Stomach (tissue), 9 donors: ENCODE results near the gene CCDC148. TPM values are rescaled to one million over a fixed set of nuclear protein-coding genes. Genes with fewer than 3 reads are reported as not detected.

Experiments
- DNase-seq, 2 donors: peaks; one replicate each; pipeline versions ENCODE4 v3.0.0 to v3.0.0-alpha.2; 2013 to 2019
- H3K27ac ChIP-seq, 5 donors: fragments of 200-600 bp in 4 of 5; sonication (generic) in 4 of 5; one replicate each; pipeline ENCODE4 v1.5.1; 2013 to 2019; ENCODE audit warnings: mild to moderate bottlenecking in 1 of 5, moderate library complexity in 1 of 5
- H3K27me3 ChIP-seq, 3 donors: fragments of 200-600 bp; sonication (generic); one replicate each; pipeline ENCODE4 v1.5.1; 2017 to 2019; ENCODE audit warnings: mixed run types in 1 of 3
- H3K36me3 ChIP-seq, 4 donors: fragments of 200-600 bp; sonication (generic); 1 replicate in 3 of 4; 2 replicates in 1 of 4; pipeline ENCODE4 v1.5.1; 2016 to 2019
- H3K4me1 ChIP-seq, 4 donors: fragments of 200-600 bp; sonication (generic); one replicate each; pipeline ENCODE4 v1.5.1; 2016 to 2019
- H3K4me3 ChIP-seq, 4 donors: fragments of 200-600 bp; sonication (generic) in 3 of 4; one replicate each; pipeline ENCODE4 v1.5.1; 2016 to 2019; ENCODE audit warnings: mild to moderate bottlenecking in 1 of 4
- H3K9me3 ChIP-seq, 4 donors: fragments of 200-600 bp; sonication (generic); one replicate each; pipeline ENCODE4 v1.5.1; 2016 to 2019
- CTCF ChIP-seq, 7 experiments: fragments of 450-650 bp in 4 of 7; fragments of 200-600 bp in 3 of 7; sonication (generic) in 3 of 7; IDR thresholded peaks; one replicate each; pipeline ENCODE4 v1.5.1; 2016 to 2019; ENCODE audit warnings: antibody characterized with exemption in 7 of 7, control low read depth in 2 of 7, mild to moderate bottlenecking in 1 of 7
- EP300 ChIP-seq: sonication (generic); formaldehyde crosslinking; IDR thresholded peaks from one replicate; pipeline ENCODE4 v1.6.1; 2017; ENCODE audit warnings: antibody characterized with exemption
- POLR2A ChIP-seq, 4 donors: fragments of 450-650 bp; IDR thresholded peaks; one replicate each; pipeline ENCODE4 v1.6.1; 2016; ENCODE audit warnings: antibody characterized with exemption in 4 of 4, control low read depth in 2 of 4, mild to moderate bottlenecking in 1 of 4, moderate library complexity in 1 of 4
- POLR2AphosphoS5 ChIP-seq, 3 donors: sonication (generic); formaldehyde crosslinking; IDR thresholded peaks; one replicate each; pipeline ENCODE4 v1.6.1; 2016; ENCODE audit warnings: antibody characterized with exemption in 3 of 3
- WGBS, 5 donors: extraction: QIAGEN DNeasy Blood & Tissue Kit in 3 of 5; methylation state at CpG; one replicate each; pipeline versions ENCODE4 v1.1.5 to v1.1.7; 2013 to 2018; 5-methylcytosine and 5-hydroxymethylcytosine counted together
- intact Hi-C: fragments of 100-400 bp; cut with DNase I; formaldehyde crosslinking; loops from one replicate; pipeline ENCODE4 v1.15.1; 2023; ENCODE audit warnings: low total_unique reads
- polyA plus RNA-seq, 3 donors: library from polyadenylated mRNA; stranded (reverse); fragments of 200-250 nt; gene quantifications; one replicate each; pipeline ENCODE4 v1.2.3, GENCODE V29; 2013
- total RNA-seq, 5 donors: library from RNA; depleted of rRNA; stranded (reverse); fragments of >200 nt; gene quantifications; one replicate each; pipeline versions ENCODE4 v1.1.0 to v1.2.3, GENCODE V29; 2014 to 2016
- donor health status: healthy with polysubstance abuse.
- donor health status: Bipolar disorder and iron deficiency.
- donor health status: healthy.

The CCDC148 gene
- total and polyA plus RNA-seq, 8 donors, result 0.25 to 1.3 (median 0.43) TPM; not detected in 5

GRCh38 chr2:158467248-158467647, 10.7 kb upstream of the CCDC148 start:
- Histone ChIP-seq H3K36me3 (peaks cover 0 to 15% (median 4%) of the 10 kb centered on the region in 4 donors), H3K27ac (no peak overlapping the region), H3K9me3 (no peaks in the 10 kb centered on the region), H3K4me1 (peaks cover 0 to 9% (median 3%) of the 10 kb centered on the region in 4 donors), H3K27me3 (no peaks in the 10 kb centered on the region), H3K4me3 (no peak overlapping the region)
- WGBS, 5 donors, result 91 to 99% (median 96%) methylated on average over 4 of the region's 4 CpGs
- intact Hi-C loops, result no loop called here
- no peak for TF ChIP-seq EP300
- no peak for DNase-seq

GRCh38 chr2:158464426-158465281, 8.1 kb upstream of the CCDC148 start:
- TF ChIP-seq CTCF (IDR thresholded peaks at IDR 0.05) (peak in 2 of 7 experiments; percentile 21 to 41), EP300 (no peak)
- Histone ChIP-seq H3K4me1 (peaks cover 0 to 32% (median 19%) of the 10 kb centered on the region in 4 donors), H3K27ac (no peak overlapping the region), H3K4me3 (no peak overlapping the region), H3K27me3 (no peaks in the 10 kb centered on the region), H3K9me3 (no peaks in the 10 kb centered on the region), H3K36me3 (peaks cover 0 to 5% (median 0%) of the 10 kb centered on the region in 4 donors)
- 83 to 90% (median 86%) methylated on average over 4 of the region's 4 CpGs for WGBS, 5 donors
- intact Hi-C loops, result no loop called here
- DNase-seq, result peak in 1 of 2 donors; percentile 26

- TF ChIP-seq POLR2AphosphoS5 (IDR thresholded peaks at IDR 0.05) (no peak), CTCF (IDR thresholded peaks at IDR 0.05) (no peak), EP300 (no peak), POLR2A (IDR thresholded peaks at IDR 0.05) (no peak)
- intact Hi-C loops, result no loop called here
- WGBS, 5 donors, result 87 to 94% (median 89%) methylated on average over 6 of the region's 6 CpGs
Measured at GRCh38 chr2:158463496-158464095, 7.0 kb upstream of the CCDC148 start.

GRCh38 chr2:158460632-158461297, 4.2 kb upstream of the CCDC148 start:
- intact Hi-C loops, result no loop called here
- Histone ChIP-seq H3K36me3 (no peaks in the 10 kb centered on the region), H3K27ac (peak overlapping the region in 1 of 5 donors; percentile 15), H3K9me3 (no peaks in the 10 kb centered on the region), H3K4me1 (peaks cover 4 to 57% (median 42%) of the 10 kb centered on the region in 4 donors), H3K4me3 (no peak overlapping the region), H3K27me3 (no peaks in the 10 kb centered on the region)
- TF ChIP-seq EP300, result no peak
- no peak for TF ChIP-seq CTCF (IDR thresholded peaks at IDR 0.05)
- TF ChIP-seq POLR2A (IDR thresholded peaks at IDR 0.05), result no peak
- no peak for TF ChIP-seq POLR2AphosphoS5 (IDR thresholded peaks at IDR 0.05)
- DNase-seq, result peak in 1 of 2 donors; percentile 26
- WGBS, 5 donors, result 34 to 54% (median 46%) methylated on average over 3 of the region's 3 CpGs

More at GRCh38 chr2:158463496-158464095, 7.0 kb upstream of the CCDC148 start:
- Histone ChIP-seq H3K36me3 (no peaks in the 10 kb centered on the region), H3K4me1 (peaks cover 0 to 43% (median 26%) of the 10 kb centered on the region in 4 donors), H3K4me3 (no peak overlapping the region), H3K27ac (no peak overlapping the region), H3K27me3 (no peaks in the 10 kb centered on the region), H3K9me3 (no peaks in the 10 kb centered on the region)
- DNase-seq, result no peak
